Adipocyte (in vitro differentiated cells): ENCODE data around the gene TUBA3C.
"Not testable (repeated sequence)": the region's sequence is repeated elsewhere in the genome, so short reads cannot be mapped to it uniquely, and the experiment has no call there.

Experiments
- DNase-seq: peaks from one replicate; pipeline ENCODE4 v3.0.0-alpha.2; 2015; ENCODE audit warnings: low read depth
- H3K27me3 ChIP-seq: replicated peaks from 2 replicates; pipeline ENCODE4 v1.7.0; 2013; ENCODE audit warnings: mild to moderate bottlenecking, low read length, moderate library complexity; ENCODE audit not compliant: control insufficient read depth, insufficient read depth
- H3K36me3 ChIP-seq: 2 replicates; pipeline ENCODE4 v1.7.0; 2013; ENCODE audit warnings: low read length, mild to moderate bottlenecking, moderate library complexity; ENCODE audit not compliant: control insufficient read depth, insufficient read depth, severe bottlenecking
- H3K4me1 ChIP-seq: 2 replicates; pipeline ENCODE4 v1.7.0; 2013; ENCODE audit warnings: mild to moderate bottlenecking, low read length, moderate library complexity; ENCODE audit not compliant: control insufficient read depth, insufficient read depth
- H3K4me3 ChIP-seq: 2 replicates; pipeline ENCODE4 v1.7.0; 2013; ENCODE audit warnings: mild to moderate bottlenecking, low read length, moderate library complexity
- H3K9ac ChIP-seq: 2 replicates; pipeline ENCODE4 v1.7.0; 2013; ENCODE audit warnings: mild to moderate bottlenecking, low read length, moderate library complexity
- H3K9me3 ChIP-seq: 2 replicates; pipeline ENCODE4 v1.7.0; 2013; ENCODE audit warnings: mild to moderate bottlenecking, low read length, moderate library complexity; ENCODE audit not compliant: control insufficient read depth

TUBA3C gene

DNA sequence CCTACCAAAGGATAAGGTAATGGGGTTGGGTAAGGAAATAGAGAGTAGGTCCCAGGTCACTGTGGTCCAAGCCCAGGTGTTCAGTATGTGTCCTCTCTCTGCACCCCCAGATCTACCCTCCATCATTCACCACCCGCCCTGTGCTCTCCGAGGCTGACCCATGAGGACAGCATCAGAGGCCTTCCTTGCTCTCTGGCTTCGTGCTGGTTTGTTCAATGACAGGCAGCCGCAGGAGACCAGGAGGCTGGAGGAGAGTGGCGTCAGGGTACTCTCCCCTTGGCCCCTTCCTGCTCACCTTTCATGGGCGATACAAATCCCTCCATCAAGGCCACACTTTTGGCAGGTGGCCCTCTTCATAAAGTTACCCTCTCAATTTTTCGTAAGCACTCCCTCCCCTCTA is 1.7 kb downstream of the TUBA3C start:
- no peak for DNase-seq
- H3K36me3 ChIP-seq = no peaks in the 10 kb centered on the region
- H3K27me3 ChIP-seq = no peaks in the 10 kb centered on the region
- no peak overlapping the region for H3K9ac ChIP-seq
- H3K9me3 ChIP-seq = no peaks in the 10 kb centered on the region
- no peak overlapping the region for H3K4me3 ChIP-seq
- no peaks in the 10 kb centered on the region for H3K4me1 ChIP-seq

DNA sequence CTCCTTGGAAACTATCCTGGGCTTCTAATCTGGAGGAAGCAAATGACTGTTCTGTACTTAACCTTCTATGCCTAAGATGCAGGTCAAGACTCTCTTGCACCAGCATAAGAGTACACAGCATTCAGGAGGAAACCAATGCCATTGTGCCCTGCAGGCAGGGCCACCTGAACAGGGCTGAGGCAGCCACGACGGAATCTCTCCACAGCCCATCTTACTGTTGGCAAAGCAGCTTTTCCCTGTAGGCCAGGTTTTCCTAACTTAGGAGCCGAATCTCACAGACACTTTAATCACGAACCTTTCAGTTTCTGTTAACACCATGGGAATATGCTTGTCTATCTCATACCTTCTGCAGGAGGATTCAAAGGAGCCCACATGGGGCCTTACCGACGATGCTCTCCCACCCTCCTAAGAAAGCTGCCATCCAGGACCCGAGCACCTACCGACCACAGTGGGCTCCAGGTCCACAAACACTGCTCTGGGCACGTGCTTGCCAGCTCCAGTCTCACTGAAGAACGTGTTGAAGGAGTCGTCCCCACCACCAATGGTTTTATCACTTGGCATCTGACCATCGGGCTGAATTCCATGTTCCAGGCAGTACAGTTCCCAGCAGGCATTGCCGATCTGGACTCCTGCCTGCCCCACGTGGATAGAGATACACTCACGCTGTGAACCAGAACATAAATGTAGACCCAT is 2.6 kb downstream of the TUBA3C start:
- DNase-seq = no peak

DNA sequence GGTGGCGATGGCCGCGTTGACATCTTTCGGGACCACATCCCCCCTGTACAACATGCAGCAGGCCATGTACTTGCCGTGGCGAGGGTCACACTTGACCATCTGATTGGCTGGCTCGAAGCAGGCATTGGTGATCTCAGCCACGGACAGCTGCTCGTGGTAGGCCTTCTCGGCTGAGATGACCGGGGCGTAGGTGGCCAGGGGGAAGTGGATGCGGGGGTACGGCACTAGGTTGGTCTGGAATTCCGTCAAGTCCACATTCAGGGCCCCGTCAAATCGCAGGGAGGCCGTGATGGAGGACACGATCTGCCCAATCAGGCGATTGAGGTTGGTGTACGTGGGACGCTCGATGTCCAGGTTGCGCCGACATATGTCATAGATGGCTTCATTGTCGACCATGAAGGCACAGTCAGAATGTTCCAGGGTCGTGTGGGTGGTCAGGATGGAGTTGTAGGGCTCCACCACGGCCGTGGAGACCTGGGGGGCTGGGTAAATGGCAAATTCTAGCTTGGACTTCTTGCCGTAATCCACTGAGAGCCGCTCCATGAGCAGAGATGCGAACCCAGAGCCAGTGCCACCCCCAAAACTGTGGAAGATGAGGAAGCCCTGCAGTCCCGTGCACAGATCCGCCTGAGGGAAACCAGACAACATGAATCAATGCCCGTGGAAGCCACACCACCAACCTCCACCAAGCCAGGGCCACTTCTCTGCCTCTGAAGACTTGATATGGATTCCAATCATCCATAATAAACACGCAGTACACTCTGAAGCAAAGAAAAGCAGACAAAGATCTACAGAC is 4.4 kb downstream of the TUBA3C start:
- not testable (repeated sequence) for H3K4me3 ChIP-seq, H3K9ac ChIP-seq, DNase-seq, H3K36me3 ChIP-seq, H3K27me3 ChIP-seq, H3K9me3 ChIP-seq, H3K4me1 ChIP-seq

More for the DNA sequence above, 2.6 kb downstream of the TUBA3C start:
- no peaks in the 10 kb centered on the region for H3K4me1 ChIP-seq
- H3K9me3 ChIP-seq = no peaks in the 10 kb centered on the region
- H3K27me3 ChIP-seq = no peaks in the 10 kb centered on the region
- no peak overlapping the region for H3K4me3 ChIP-seq
- H3K36me3 ChIP-seq = no peaks in the 10 kb centered on the region
- no peak overlapping the region for H3K9ac ChIP-seq

- no peaks in the 10 kb centered on the region for H3K9me3 ChIP-seq
- H3K4me3 ChIP-seq = no peak overlapping the region
- H3K4me1 ChIP-seq = no peaks in the 10 kb centered on the region
- no peak overlapping the region for H3K9ac ChIP-seq
- no peaks in the 10 kb centered on the region for H3K27me3 ChIP-seq
- no peak for DNase-seq
- H3K36me3 ChIP-seq = no peaks in the 10 kb centered on the region
Observed at GRCh38 chr13:19173752-19174151, 7.9 kb downstream of the TUBA3C start.

DNA sequence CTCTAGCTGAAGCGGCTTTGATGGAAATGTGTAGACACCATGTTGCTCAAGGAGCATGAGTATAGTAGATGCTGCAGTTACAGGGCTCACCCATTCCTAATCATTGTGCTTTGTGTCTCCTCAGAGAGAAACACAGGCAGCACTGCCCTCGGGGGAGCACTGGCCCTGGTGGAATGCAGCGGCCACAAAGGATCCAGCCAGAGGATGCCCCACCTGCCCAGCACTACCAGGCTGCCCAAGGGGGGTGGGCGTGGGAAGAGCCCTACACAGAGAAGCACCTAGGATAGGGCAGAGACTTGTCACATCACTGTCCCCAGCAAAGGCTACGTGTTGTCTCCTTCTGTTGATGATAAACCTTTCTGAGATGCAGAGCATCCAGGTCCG is 9.0 kb downstream of the TUBA3C start:
- H3K27me3 ChIP-seq = no peaks in the 10 kb centered on the region
- no peaks in the 10 kb centered on the region for H3K4me1 ChIP-seq
- no peak for DNase-seq
- no peaks in the 10 kb centered on the region for H3K36me3 ChIP-seq
- H3K9ac ChIP-seq = no peak overlapping the region
- no peak overlapping the region for H3K4me3 ChIP-seq
- H3K9me3 ChIP-seq = no peaks in the 10 kb centered on the region

GRCh38 chr13:19172007-19172646 is 9.5 kb downstream of the TUBA3C start:
- Histone ChIP-seq H3K4me1 (no peaks in the 10 kb centered on the region), H3K36me3 (no peaks in the 10 kb centered on the region), H3K4me3 (no peak overlapping the region), H3K9me3 (no peaks in the 10 kb centered on the region), H3K9ac (no peak overlapping the region), H3K27me3 (no peaks in the 10 kb centered on the region)
- DNase-seq = no peak

DNA sequence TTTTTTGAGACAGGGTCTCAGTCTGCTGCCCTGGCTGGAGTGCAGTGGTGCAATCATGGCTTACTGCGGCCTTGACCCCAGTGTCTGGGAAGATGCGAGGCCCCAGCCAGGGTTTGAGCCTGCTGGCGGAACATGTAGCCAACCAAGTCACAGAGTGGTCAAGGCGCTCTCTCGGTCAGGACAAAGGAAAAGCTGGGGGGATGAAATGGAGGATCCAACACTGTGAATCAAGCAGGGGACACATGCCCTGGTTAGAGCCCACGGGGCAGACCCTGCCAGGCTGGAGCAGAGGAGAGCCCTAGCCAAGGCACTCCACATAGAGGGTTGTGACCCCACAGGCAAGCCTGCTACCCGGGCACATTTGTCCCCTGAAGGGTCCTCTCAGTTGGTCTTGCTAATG is 10.1 kb downstream of the TUBA3C start:
- no peak for DNase-seq
- no peaks in the 10 kb centered on the region for H3K36me3 ChIP-seq
- no peak overlapping the region for H3K9ac ChIP-seq
- no peaks in the 10 kb centered on the region for H3K9me3 ChIP-seq
- H3K4me1 ChIP-seq = no peaks in the 10 kb centered on the region
- H3K4me3 ChIP-seq = no peak overlapping the region
- no peaks in the 10 kb centered on the region for H3K27me3 ChIP-seq

DNA sequence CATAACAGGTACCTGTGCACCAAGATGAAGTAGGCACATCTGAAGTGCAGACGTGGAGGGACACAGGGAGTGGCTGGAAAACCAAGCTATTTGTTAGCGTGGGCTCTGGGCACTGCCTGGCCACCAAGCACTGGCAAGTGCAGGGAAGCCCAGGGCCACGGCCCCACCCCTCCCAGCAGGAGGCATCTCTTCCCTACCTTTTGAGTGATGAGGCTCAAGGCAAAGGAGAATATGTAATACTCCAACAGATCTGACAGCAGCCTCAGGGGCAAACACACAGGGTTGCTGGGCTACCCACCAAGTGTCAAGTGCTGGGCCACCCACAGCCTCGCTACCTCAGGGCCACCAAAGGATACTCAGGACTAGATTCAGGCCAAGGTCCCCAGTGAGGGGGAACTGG is 11.6 kb downstream of the TUBA3C start:
- DNase-seq = no peak
- no peak overlapping the region for H3K4me3 ChIP-seq
- no peak overlapping the region for H3K9ac ChIP-seq
- H3K9me3 ChIP-seq = no peaks in the 10 kb centered on the region
- H3K4me1 ChIP-seq = no peaks in the 10 kb centered on the region
- no peaks in the 10 kb centered on the region for H3K36me3 ChIP-seq
- H3K27me3 ChIP-seq = no peaks in the 10 kb centered on the region

DNA sequence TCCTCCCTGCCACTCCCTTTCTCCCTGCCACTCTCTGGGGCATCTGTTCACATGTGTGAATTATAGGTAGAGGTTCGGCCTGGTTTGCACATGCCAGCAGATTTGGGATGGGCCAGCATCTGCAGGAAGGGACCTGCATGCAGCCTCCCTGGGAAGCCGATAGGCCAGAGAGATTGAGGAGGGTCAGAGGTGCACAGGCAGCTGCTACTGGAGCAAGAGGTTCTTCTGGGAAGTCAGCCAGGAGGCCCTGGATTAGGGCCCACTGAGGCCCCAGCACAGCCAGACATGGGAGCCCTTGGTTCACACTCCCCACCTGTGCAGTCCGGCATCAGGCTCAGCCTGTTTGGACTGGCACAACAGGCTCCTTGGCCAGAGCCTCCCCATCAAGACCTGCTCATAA is 12.1 kb downstream of the TUBA3C start:
- Histone ChIP-seq H3K27me3 (no peaks in the 10 kb centered on the region), H3K9me3 (no peaks in the 10 kb centered on the region)

DNA sequence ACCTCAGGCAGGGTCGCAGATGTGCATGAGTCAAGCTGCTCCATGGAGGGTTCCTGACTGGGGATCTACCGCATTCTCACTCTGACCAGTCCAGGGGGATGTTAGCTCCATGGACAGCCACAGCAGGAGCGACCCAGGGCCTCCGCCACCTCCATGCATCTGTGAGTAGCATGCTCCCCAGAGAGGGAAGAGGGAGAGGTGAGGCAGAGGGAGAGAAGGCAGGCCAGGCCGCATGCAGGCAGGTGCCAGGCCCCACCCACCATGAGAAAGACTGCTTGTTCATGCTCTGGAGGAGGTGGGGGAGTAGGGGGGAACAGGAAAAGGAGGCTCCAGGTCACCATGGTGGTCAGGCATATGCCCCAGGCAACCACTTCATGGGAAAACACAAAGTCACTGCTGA is 20.3 kb downstream of the TUBA3C start:
- Histone ChIP-seq H3K4me3 (no peak overlapping the region), H3K36me3 (no peaks in the 10 kb centered on the region), H3K27me3 (no peaks in the 10 kb centered on the region), H3K9me3 (peaks cover 5% of the 10 kb centered on the region), H3K9ac (no peak overlapping the region), H3K4me1 (no peaks in the 10 kb centered on the region)
- no peak for DNase-seq

More for the DNA sequence above, 12.1 kb downstream of the TUBA3C start:
- DNase-seq = no peak
- Histone ChIP-seq H3K4me1 (no peaks in the 10 kb centered on the region), H3K9ac (no peak overlapping the region), H3K36me3 (no peaks in the 10 kb centered on the region), H3K4me3 (no peak overlapping the region)

GRCh38 chr13:19159761-19160420 is 21.7 kb downstream of the TUBA3C start:
- Histone ChIP-seq H3K9me3 (peaks cover 5% of the 10 kb centered on the region), H3K4me3 (no peak overlapping the region)

More at GRCh38 chr13:19159761-19160420, 21.7 kb downstream of the TUBA3C start:
- Histone ChIP-seq H3K4me1 (no peaks in the 10 kb centered on the region), H3K27me3 (no peaks in the 10 kb centered on the region), H3K9ac (no peak overlapping the region), H3K36me3 (no peaks in the 10 kb centered on the region)
- no peak for DNase-seq
